Panc1 (cell line): ENCODE measurements around the gene TAS2R41. TPM values are rescaled to one million over a fixed set of nuclear protein-coding genes. Genes with fewer than 3 reads are reported as not detected.

Experiments used
- ATAC-seq: fragments of 200-7000 bp; cut with Tn5 transposase; 2 replicates; pipeline ENCODE4 v1.9.1; 2020; ENCODE audit warnings: mild to moderate bottlenecking, moderate library complexity
- BruUV-seq: library from RNA; stranded (reverse); fragments of 400-500 nt; replicated peaks from 2 replicates; lab custom pipeline; 2021; lab: Mats Ljungman, UMichigan
- CTCF ChIA-PET: fragments of 300-600 bp; sonication (Branson Sonifier 250); formaldehyde crosslinking; loops from one replicate; lab custom pipeline; 2022; ENCODE audit warnings: antibody characterized with exemption; lab: Charles Lee
- POLR2A ChIA-PET: fragments of 300-600 bp; sonication (Branson Sonifier 250); formaldehyde crosslinking; loops from one replicate; lab custom pipeline; 2022; ENCODE audit warnings: antibody characterized with exemption; lab: Charles Lee
- DNase-seq: peaks from one replicate; pipeline ENCODE4 v3.0.0-alpha.2; 2010; ENCODE audit warnings: low read depth, low spot score
- H3K27ac ChIP-seq: 2 replicates; pipeline ENCODE4 v1.5.1; 2011; ENCODE audit warnings: mild to moderate bottlenecking, low read length, inconsistent platforms
- H3K27me3 ChIP-seq: fragments of 200-500 bp; sonication (Bioruptor generic); 2 replicates; pipeline ENCODE4 v1.6.0; 2014; ENCODE audit warnings: low read length, inconsistent platforms; ENCODE audit not compliant: control insufficient read depth, insufficient read depth
- H3K36me3 ChIP-seq: fragments of 200-500 bp; sonication (Bioruptor generic); 2 replicates; pipeline ENCODE4 v1.5.1; 2014; ENCODE audit warnings: inconsistent platforms, mild to moderate bottlenecking, low read length, moderate library complexity; ENCODE audit not compliant: control insufficient read depth, insufficient read depth
- H3K4me1 ChIP-seq: 2 replicates; pipeline ENCODE4 v1.5.1; 2011; ENCODE audit warnings: inconsistent platforms, mild to moderate bottlenecking, low read length, moderate library complexity; ENCODE audit not compliant: control insufficient read depth, insufficient read depth
- H3K4me3 ChIP-seq, 2 experiments: 2 replicates each; pipeline ENCODE4 v1.5.1; 2011 to 2012; ENCODE audit warnings: low read depth in 2 of 2, low read length in 2 of 2, mild to moderate bottlenecking in 2 of 2, inconsistent platforms in 1 of 2, moderate library complexity in 1 of 2
- H3K9me3 ChIP-seq: fragments of 200-500 bp; sonication (Bioruptor generic); 2 replicates; pipeline ENCODE4 v1.5.1; 2014; ENCODE audit warnings: low read depth, mild to moderate bottlenecking, inconsistent platforms, low read length, moderate library complexity; ENCODE audit not compliant: control insufficient read depth, insufficient read depth
- POLR2AphosphoS5 ChIP-seq: IDR thresholded peaks from 2 replicates; pipeline ENCODE4 v1.6.1; 2012; ENCODE audit warnings: mild to moderate bottlenecking, low read depth, low read length, moderate library complexity
- SIN3A ChIP-seq: IDR thresholded peaks from 2 replicates; pipeline ENCODE4 v1.6.1; 2012; ENCODE audit warnings: low read depth, mild to moderate bottlenecking, low read length, moderate library complexity, borderline replicate concordance; ENCODE audit not compliant: insufficient read depth
- TCF7L2 ChIP-seq: IDR thresholded peaks from 2 replicates; pipeline ENCODE4 v1.6.1; 2011; ENCODE audit warnings: mild to moderate bottlenecking, low read depth, low read length, inconsistent platforms
- in situ Hi-C: cut with HindIII; loops from 2 replicates; pipeline ENCODE4 v1.10.0; 2016; ENCODE audit warnings: low sequenced_read_pairs, low pct_unique_long_range_greater_than_20kb
- intact Hi-C: fragments of 100-400 bp; cut with micrococcal nuclease; formaldehyde crosslinking; loops from one replicate; pipeline ENCODE4 v1.10.0; 2022; ENCODE audit not compliant: unreplicated experiment
- total RNA-seq: library from RNA; stranded (reverse); gene quantifications from one replicate; pipeline ENCODE4 v1.2.1, GENCODE V29; 2021; ENCODE audit not compliant: unreplicated experiment
- TF ChIP-seq, protein P1 (sequence below), 2 experiments: IDR thresholded peaks; 2 replicates each; pipeline ENCODE4 v1.6.1; 2011 to 2012; ENCODE audit warnings: low read depth in 2 of 2, control low read depth in 1 of 2, low read length in 1 of 2, mild to moderate bottlenecking in 1 of 2, moderate library complexity in 1 of 2; ENCODE audit not compliant: insufficient read depth in 1 of 2
- TF ChIP-seq, protein P2 (sequence below): fragments of 450-650 bp; IDR thresholded peaks from 2 replicates; pipeline ENCODE4 v1.5.1; 2017; ENCODE audit warnings: mild to moderate bottlenecking

Gene TAS2R41
- total RNA-seq, 1 experiment from 2014 or later: not detected

DNA sequence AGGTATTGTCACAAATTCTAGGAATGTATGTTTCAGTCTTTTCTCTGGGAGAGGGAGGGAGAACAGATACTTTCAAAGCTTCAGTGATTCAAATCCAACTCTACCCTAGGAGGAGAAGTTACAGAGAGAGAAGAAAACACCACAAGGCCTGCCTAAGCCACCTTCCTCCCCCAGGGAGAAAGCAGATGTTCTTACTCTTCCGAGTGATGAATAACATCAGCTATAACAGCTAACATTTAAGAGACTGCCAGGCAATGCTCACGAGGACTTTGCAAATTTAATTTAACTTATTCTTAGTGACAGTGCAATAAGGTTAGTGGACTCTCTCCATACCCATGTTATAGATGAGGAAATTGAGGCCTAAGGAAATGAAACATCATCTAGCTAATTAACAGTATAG is 36.8 kb downstream of the TAS2R41 start:
- Histone ChIP-seq H3K27ac (no peak overlapping the region), H3K4me3 (no peak overlapping the region), H3K4me1 (no peaks in the 10 kb centered on the region), H3K36me3 (no peaks in the 10 kb centered on the region), H3K9me3 (no peaks in the 10 kb centered on the region), H3K27me3 (peaks cover 6% of the 10 kb centered on the region)
- ATAC-seq (no peak), DNase-seq (no peak)
- ChIA-PET CTCF (no interaction called here), POLR2A (no interaction called here)
- BruUV-seq: no TSS peak
- in situ Hi-C loops (no loop called here), intact Hi-C loops (no loop called here)
- TF ChIP-seq, protein P1, sequence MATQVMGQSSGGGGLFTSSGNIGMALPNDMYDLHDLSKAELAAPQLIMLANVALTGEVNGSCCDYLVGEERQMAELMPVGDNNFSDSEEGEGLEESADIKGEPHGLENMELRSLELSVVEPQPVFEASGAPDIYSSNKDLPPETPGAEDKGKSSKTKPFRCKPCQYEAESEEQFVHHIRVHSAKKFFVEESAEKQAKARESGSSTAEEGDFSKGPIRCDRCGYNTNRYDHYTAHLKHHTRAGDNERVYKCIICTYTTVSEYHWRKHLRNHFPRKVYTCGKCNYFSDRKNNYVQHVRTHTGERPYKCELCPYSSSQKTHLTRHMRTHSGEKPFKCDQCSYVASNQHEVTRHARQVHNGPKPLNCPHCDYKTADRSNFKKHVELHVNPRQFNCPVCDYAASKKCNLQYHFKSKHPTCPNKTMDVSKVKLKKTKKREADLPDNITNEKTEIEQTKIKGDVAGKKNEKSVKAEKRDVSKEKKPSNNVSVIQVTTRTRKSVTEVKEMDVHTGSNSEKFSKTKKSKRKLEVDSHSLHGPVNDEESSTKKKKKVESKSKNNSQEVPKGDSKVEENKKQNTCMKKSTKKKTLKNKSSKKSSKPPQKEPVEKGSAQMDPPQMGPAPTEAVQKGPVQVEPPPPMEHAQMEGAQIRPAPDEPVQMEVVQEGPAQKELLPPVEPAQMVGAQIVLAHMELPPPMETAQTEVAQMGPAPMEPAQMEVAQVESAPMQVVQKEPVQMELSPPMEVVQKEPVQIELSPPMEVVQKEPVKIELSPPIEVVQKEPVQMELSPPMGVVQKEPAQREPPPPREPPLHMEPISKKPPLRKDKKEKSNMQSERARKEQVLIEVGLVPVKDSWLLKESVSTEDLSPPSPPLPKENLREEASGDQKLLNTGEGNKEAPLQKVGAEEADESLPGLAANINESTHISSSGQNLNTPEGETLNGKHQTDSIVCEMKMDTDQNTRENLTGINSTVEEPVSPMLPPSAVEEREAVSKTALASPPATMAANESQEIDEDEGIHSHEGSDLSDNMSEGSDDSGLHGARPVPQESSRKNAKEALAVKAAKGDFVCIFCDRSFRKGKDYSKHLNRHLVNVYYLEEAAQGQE (IDR thresholded peaks at IDR 0.05; ENCODE audit: insufficient read depth in 1 of 2, low read depth in 2 of 2, low read length in 1 of 2): no peak
- TF ChIP-seq POLR2AphosphoS5 (no peak), TCF7L2 (no peak), SIN3A (no peak)
- TF ChIP-seq, protein P2, sequence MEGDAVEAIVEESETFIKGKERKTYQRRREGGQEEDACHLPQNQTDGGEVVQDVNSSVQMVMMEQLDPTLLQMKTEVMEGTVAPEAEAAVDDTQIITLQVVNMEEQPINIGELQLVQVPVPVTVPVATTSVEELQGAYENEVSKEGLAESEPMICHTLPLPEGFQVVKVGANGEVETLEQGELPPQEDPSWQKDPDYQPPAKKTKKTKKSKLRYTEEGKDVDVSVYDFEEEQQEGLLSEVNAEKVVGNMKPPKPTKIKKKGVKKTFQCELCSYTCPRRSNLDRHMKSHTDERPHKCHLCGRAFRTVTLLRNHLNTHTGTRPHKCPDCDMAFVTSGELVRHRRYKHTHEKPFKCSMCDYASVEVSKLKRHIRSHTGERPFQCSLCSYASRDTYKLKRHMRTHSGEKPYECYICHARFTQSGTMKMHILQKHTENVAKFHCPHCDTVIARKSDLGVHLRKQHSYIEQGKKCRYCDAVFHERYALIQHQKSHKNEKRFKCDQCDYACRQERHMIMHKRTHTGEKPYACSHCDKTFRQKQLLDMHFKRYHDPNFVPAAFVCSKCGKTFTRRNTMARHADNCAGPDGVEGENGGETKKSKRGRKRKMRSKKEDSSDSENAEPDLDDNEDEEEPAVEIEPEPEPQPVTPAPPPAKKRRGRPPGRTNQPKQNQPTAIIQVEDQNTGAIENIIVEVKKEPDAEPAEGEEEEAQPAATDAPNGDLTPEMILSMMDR: no peak

DNA sequence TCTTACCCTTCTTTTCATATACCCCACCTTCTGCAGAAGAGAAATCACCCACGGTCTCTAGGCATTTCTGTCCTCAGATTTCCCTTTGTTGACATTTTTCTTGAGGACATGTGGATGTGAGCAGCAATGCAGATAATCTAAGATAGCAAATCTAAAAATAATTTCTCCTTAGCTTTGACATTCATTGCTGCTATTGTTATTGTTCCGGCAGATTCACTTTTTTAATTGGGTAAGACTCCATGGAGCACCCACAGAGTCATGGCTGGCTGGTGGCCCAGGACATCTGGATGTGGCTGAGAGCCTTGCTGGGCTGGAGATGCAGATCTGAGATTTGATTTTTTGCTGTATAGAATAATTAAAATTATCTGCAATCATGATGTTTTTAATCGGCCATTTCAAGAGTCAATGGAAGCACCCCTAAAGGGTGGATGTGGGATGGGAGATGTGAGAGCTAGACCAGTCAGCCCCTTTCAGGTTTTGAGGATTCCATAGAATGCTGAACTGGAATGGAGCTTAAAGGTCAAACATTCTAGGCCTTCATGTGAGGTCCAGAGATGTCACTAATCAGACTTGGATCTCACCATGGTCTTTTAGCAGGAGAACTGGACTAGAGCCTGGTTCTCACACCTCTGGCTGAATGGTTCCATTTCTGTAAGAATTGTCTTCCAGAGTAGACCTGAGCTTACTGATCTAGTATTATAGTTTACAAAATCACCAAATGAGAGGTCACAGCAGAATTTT is 37.5 kb downstream of the TAS2R41 start:
- no peak overlapping the region for H3K4me3 ChIP-seq
- ChIA-PET POLR2A (no interaction called here), CTCF (no interaction called here)
- H3K27ac ChIP-seq: no peak overlapping the region
- DNase-seq (no peak), ATAC-seq (no peak)
- intact Hi-C loops: no loop called here
- TF ChIP-seq SIN3A (no peak), POLR2AphosphoS5 (no peak), TCF7L2 (no peak)
- TF ChIP-seq, protein P2: no peak
- TF ChIP-seq, protein P1 (IDR thresholded peaks at IDR 0.05; ENCODE audit: insufficient read depth in 1 of 2, low read depth in 2 of 2, low read length in 1 of 2): no peak
- peaks cover 6% of the 10 kb centered on the region for H3K27me3 ChIP-seq
- in situ Hi-C loops: no loop called here
- H3K36me3 ChIP-seq: no peaks in the 10 kb centered on the region
- no TSS peak for BruUV-seq
- no peaks in the 10 kb centered on the region for H3K9me3 ChIP-seq
- no peaks in the 10 kb centered on the region for H3K4me1 ChIP-seq
